GM10847 (cell line): ENCODE measurements around the gene EXD2.

Experiments
- POLR2A ChIP-seq: IDR thresholded peaks from 2 replicates; pipeline ENCODE4 v1.6.1; 2011; ENCODE audit not compliant: insufficient read length; ENCODE audit errors: extremely low read depth

The EXD2 gene

DNA sequence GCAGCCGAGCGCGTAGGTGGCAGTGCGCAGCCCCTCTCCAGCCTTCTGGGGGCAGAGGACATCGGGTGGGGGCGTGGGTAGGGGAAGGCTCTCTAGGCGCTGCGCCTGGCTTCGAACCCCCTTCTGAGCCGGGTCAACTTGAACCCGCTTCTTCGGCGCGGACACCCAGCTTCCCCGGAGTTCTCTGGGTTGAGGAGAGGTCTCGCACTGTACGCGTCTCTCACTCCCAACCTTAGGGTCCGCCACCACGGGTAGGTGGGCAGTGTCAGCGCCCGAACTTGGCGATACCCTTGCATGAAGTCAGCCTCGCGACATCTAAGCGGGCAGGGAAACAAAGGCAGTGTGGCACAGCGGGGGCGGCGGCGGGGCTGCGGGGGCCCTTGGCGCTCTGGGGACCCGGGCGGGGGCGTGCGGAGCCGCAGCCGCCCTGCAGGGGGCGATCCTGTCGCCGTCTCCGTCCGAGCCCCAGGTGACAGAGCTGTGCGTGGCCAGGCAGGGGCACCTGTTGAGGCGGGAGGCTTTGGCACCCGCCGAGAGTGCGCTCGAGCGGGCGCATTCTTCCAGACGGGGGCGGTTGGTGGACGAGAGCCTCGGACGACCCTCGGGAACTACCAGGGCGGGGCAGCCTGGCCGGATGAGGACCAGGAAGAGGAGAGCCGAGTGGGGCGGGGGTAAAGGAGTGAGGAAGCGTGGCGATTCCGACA, 69.7 kb downstream of the EXD2 start:
- no peak for TF ChIP-seq POLR2A

DNA sequence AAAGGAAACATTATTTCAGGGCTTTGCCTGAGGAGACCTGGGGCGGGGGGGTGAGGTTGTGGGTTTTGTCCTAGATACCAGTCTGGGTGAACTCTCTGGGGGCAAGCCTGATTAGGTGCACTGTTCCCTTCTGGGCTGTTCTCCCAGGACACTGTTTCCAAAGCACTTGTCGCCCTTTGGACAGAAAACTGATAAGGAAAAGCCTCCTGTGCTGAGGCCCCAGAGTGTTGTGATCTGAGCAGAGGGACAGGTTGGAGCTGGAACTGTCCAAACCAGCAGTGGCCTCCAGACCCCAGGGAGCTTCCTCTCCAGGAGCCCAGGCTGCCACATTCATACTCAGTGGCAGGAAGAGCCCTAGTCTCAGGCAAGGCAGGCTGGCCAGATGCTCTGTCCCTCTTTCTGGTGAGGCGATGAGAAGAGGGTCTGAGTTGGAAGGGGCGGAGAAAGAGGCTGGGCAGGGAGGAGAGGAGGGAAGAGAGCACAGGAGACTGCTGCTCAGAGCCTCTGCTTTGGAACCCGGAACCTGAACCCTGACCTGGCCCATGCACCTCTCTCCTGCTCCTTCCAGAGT, 70.5 kb downstream of the EXD2 start:
- no peak for TF ChIP-seq POLR2A

DNA sequence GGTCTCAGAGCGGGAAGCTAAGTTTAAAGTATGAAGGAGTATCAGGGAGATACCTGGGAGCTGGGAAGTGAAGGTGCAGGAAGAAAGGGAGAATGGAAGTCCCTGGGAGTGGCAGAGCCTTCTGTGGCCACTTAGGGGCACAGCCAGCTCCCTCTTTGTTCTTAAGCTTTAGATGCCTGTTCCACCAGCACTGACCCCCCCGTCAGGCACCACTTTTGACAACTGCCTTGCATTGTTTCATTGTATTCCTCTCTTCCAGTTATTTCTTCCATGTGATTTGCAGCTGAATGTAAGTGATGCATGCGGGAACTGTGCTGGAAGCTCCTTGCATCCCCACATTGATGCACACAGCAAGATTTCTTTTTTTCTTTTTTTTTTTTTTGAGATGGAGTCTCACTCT, 71.2 kb downstream of the EXD2 start:
- no peak for TF ChIP-seq POLR2A

DNA sequence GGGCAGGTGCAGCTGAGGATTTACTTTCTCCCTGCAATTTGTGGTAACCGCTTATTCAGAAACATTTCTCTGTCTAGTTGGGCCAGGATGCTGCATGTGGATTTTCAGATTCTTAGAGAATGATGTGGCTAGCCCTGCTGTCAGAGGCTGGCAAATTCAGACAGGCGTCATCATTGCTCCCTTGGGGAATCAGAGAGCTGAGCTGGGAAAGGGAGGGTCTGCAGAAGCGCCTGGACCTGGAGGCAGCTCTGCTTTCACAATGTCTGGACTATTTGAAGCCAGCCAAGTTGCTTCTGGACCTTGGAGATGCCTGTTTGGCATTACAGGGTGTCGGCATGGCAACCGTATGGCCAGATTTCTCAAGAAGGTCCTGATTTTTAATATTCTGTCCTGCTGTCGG, 72.1 kb downstream of the EXD2 start:
- TF ChIP-seq POLR2A: no peak

DNA sequence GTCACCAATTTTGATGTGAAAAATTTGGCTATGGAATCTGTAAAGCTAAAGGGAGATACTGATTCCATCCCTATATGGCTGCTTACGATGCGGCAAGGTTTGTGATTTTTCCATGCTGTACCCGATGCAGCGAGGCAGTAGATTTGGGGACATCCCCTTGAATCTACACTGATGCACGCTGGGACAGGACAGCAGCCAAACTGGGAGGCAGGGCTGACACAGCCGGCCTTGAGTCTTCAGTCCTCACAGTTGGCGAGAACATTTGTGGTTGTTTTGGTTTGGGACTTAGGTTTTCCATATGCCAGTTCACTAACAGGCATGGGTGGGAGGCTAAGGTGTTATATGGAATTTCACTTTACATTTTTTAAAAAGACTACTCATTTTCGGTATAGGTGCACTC, 72.5 kb downstream of the EXD2 start:
- no peak for TF ChIP-seq POLR2A

DNA sequence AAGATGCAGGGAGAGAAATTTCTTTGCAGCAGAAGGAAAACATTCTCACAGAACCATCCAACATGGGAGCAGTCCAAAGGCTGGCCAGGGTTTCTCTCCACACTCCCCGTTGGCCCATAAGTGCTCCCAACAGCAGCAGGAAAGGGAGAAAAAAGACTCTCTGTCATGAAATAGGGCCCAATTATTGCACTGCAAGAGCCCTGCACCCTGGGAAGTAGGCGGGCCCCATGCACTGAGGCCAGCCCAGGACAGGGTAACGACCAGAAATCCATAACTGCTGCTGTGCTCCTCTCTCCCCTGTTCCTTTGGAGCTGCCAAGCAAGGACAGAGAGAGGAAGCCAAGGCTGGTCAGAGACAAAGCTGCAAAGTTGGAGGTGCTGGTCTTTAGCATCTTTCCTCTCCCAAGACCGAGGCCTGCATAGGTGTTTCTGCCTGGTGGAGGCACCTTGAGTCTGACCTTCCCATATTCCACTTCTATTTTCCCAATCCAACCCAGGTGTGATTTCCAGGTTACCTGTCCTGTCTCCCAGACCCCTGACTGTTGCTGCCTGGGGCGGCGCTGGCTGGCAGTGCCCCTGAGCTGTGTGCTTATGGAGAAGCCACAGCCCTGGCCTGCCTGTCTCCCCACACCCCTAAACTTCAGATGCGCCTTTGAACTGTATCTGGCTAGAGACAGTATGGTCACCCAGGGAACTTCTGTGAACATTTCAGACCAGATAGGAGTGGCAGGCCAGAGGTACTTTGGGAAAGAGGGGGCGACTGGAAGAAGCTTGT, 75.5 kb downstream of the EXD2 start:
- no peak for TF ChIP-seq POLR2A

DNA sequence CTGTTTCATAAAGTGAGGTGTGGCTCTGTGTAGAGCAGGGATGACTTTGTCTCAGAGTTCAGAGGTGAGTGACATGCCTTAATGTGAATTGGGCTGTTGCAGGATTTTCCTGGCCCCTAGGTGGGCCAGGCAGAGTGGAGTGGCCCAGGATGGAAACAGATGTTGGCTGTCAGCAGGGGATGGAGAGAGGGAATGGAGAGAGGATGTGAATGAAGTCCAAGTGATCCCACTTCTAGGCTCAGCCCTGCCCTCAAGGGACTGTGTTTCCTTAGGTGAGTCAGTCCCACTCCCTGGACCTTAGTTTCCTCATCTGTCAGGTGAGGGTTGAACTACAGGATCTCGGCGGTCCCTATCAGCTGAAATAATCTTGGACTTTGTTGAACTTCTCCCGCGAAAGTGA, 76.2 kb downstream of the EXD2 start:
- TF ChIP-seq POLR2A: no peak

DNA sequence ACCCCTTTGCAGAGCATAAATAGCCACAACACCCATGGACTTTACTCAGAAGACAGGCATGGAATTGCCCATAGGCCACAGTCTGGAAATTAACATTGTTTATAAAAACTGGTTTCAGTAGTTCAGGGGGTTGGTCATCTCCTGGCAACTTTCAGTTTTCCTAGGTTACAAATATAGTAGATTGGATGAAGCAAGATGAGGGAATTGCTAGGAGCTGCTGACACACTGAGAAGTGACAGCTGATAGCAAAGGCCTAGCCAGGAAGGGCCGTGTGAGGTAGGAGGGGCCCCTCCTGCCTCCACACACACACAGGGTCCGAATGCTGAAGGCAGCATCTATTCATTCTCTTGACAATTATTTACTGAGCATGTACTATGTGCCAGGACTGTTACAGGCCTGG, 76.9 kb downstream of the EXD2 start:
- TF ChIP-seq POLR2A: no peak

DNA sequence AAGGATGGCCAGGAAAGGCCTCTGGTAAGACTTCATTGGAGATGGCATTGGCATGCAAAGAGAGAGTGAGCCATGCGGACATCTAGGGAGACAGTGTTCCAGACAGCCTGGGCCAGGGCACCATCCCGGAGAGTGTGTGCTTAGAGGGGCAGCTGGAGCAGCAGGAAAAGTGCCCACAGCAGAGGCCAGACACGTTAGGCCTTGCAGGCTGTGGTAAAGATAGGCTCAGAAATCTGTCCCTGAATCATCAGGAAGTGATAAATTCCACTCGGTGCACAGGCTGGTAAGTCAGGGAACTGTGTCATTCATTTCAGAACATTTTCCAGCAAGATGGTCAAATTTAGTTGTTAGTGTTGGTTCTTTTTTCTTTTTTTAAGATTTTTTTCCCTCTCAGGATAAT, 77.5 kb downstream of the EXD2 start:
- TF ChIP-seq POLR2A: no peak

DNA sequence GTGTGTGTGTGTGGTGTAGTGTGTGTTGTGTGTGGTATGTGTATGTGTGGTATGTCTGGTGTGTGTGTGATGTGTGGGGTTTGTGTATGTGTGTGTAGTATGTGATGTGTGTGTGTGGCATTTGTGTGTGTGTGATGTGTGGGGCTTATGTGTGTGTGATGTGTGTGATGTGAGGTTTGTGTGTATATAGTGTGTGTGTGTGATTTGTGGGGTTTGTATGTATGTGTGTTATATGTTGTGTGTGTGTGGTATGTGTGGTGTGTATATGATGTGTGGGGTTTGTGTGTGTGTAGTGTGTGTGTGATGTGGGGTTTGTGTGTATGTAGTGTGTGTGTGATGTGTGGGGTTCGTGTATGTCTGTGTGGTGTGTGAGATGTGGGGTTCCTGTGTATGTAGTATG, 78.1 kb downstream of the EXD2 start:
- no peak for TF ChIP-seq POLR2A

DNA sequence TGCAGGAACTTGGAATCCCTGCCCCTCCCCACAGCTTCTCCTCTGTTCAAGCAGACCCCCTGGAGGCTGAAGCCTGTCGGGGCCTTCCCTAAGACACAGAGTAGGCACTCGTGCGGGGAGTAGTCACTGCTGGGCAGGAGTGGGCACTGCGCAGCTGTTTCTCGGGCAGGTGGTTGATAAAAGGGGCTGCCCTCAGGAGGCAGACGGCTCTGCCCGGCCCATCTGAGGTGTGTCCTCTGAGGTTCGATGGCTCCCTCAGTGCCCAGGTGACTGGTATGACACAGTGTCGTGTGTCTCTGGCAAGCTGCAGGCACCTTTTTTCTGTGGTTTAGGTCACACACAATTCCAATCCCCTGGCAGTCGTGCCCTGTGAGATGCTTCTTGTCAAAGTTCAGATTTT, 78.8 kb downstream of the EXD2 start:
- no peak for TF ChIP-seq POLR2A

DNA sequence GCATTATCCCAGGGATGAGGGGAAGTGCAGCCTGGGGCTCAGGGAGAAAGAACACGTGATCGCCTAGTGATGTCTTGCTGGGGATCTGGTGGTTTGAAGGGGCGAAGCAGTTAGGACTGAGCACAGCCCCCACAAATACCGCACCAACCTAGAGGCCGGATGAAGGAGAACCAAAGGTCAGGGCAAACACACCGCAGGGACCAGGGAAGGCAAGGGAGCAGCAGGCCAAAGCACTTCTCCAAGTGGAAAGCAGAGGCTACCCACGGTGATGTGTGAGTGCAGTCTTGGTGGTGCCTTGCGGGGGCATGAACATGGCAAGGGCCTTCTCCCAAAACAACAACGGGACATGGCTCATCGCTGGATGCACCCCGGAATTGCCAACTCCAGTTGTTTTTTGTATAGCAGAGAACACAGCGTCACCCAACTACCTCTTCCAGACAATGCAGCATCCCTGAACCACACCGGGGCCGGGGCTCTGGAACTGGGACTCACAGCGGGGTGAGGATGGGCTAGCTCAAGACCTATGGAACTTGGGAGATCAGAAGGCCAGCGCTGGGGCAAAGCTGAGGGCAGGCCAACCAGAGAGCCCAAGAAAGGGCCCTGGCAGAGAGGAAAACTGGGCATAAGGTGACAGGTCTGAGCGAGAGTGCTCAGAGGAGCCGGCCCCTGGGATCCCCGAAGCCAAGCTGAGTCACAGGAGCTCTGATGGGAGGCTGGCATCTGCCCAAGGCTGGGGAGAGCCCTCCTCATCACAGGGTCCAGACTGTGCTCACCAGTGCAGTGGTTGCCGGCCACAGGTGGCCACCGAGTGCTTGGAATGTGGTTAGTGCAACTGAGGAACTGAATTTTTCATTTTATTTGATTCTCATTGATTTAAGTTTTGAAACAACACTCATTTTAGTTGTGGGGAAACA, 79.8 kb downstream of the EXD2 start:
- TF ChIP-seq POLR2A: no peak

DNA sequence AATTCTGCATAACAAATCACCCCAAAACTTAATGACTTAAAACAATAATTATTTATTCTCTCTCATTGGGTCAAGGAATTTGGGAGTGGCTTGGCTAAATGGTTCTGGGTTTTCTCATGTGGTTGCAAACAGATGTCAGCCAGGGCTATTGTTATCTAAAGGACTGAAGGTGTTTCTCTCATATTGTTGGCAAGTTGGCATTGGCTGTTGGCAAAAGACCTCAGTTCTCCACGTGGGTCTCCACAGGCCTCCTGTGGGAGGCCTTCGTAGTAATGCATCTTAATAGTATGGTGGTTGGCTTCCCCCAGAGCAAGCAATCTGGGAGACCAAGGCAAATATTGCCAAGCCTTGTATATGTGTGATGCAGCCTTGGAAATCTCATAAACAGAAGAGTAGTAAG, 83.0 kb downstream of the EXD2 start:
- no peak for TF ChIP-seq POLR2A

DNA sequence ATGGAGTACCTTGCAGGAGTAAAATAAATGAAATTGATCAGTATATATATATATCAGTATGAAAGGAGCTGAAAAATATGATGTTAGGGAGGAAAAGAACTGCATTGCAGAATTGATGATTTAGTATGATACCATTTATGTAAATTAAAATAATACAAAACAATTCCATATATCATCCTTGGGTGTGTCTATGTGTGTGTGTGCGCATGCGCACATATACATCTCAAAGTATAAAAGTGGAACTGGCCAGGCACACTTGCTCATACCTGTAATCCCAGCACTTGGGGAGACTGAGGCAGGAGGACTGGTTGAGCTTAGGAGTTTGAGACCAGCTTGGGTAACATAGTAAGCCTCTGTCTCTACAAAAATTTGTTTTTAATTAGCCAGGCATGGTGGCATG, 84.0 kb downstream of the EXD2 start:
- no peak for TF ChIP-seq POLR2A

DNA sequence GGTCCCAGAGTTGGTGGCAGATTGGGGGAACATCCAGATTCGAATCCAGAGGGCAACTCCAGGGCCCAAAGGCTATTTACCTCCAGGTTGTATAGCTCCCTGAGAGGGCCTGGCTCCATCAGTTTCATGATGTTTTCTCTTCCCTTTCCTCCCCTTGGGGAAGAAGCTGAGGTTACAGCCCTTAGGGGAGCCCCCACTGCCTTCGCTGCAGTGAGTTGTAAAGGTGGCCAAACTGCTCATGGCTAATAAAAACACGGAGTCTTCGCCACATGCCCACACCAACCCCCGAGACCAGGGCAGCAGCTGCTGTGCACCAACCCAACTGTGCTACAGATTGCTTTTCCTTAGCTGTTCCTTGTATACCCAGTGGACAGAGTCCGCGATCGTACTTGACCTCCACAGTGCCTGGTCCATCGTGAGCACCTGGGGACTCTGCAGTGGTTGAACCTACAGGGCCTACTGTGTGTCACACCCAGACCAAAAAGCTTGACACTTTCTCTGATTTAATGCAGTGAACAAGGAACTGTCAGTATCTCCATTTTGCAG, 89.5 kb downstream of the EXD2 start:
- no peak for TF ChIP-seq POLR2A

DNA sequence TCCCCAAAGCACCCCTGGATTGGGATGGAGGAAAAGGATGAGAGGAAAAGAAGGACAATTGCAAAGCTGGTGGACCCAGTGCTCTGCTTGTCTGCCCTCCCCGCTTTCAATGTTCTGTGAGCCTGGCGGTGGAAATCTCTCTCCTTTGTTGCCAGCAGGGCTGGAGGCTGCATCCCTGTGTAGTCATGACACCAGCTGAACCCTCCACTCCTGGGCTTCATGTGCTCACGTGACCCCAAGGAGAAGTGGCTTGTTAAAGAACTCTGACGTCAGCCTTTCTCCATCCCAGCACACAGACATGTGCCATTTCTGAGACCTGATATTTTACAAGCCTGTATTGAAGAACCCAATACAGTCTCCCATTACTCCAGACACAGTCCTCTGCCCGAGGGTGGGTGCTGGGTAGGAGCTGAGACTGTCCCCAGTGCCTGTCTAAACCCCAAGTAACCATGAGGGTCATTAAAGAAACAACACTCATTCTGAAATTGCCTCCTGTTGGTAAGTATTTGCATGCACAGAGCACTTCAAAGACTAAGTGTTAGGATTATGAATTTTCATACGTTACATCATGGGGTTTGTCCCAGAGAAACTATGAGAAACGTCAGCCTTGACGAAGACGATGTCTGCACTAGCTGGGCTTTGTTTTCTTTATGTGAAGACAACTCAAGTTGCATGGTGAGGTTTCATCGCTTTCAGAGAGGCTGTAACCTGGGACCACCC, 90.3 kb downstream of the EXD2 start:
- no peak for TF ChIP-seq POLR2A
